ENCODE data around the gene MYOM3. TPM values are rescaled to one million over a fixed set of nuclear protein-coding genes. Genes with fewer than 3 reads are reported as not detected.

Gene MYOM3
- total and polyA plus RNA-seq, 4 donors, result 0.09 to 0.55 (median 0.11) TPM

DNA sequence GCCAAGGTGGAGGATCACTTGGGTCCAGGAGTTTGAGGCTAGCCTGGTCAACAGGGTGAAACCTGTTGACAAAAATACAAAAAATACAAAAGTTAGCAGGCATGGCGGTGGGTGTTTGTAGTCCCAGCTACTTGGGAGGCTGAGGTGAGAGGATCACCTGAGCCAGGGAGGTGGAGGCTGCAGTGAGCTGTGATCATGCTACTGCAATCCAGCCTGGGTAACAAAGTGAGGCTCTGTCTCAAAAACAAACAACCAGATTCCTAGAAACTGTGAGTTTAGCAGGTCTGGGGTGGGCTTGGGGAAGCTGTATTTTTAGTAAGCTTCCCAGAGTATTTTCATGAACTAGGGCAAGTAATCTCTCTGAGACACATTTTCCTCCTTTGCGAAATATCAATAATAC, 5.2 kb upstream of the MYOM3 start:
- Histone ChIP-seq H3K9me3 (ENCODE audit: control insufficient read depth in 4 of 4, insufficient read depth in 3 of 4, low read length in 3 of 4) (no peaks in the 10 kb centered on the region), H3K4me1 (ENCODE audit: control insufficient read depth in 5 of 5, insufficient read depth in 5 of 5, low read length in 5 of 5) (peaks cover 0 to 6% (median 2%) of the 10 kb centered on the region in 5 donors), H3K27me3 (ENCODE audit: control insufficient read depth in 3 of 3, insufficient read depth in 3 of 3, low read length in 2 of 3) (peaks cover 0 to 4% (median 2%) of the 10 kb centered on the region in 3 donors), H3K27ac (ENCODE audit: low read depth in 1 of 2, low read length in 1 of 2) (no peak overlapping the region), H3K36me3 (ENCODE audit: control insufficient read depth in 4 of 4, insufficient read depth in 4 of 4, low read length in 4 of 4) (no peaks in the 10 kb centered on the region), H3K4me3 (no peak overlapping the region), H3K9ac (ENCODE audit: insufficient read depth in 1 of 2, low read length in 2 of 2) (no peak overlapping the region)
- no peak for TF ChIP-seq CTCF (IDR thresholded peaks at IDR 0.05; ENCODE audit: control extremely low read depth, extremely low read depth)
- ATAC-seq (ENCODE audit: insufficient read depth, low FRiP score) (no peak), DNase-seq (no peak)
- 95 to 100% methylated on average over 2 of the region's 2 CpGs for WGBS, 2 donors

GRCh38 chr1:24114753-24115152, 2.8 kb upstream of the MYOM3 start:
- no peak for TF ChIP-seq CTCF (IDR thresholded peaks at IDR 0.05; ENCODE audit: control extremely low read depth, extremely low read depth)
- Histone ChIP-seq H3K27me3 (ENCODE audit: control insufficient read depth in 3 of 3, insufficient read depth in 3 of 3, low read length in 2 of 3) (peaks cover 0 to 4% (median 2%) of the 10 kb centered on the region in 3 donors), H3K4me3 (no peak overlapping the region), H3K4me1 (ENCODE audit: control insufficient read depth in 5 of 5, insufficient read depth in 5 of 5, low read length in 5 of 5) (peaks cover 0 to 7% (median 0%) of the 10 kb centered on the region in 5 donors), H3K27ac (ENCODE audit: low read depth in 1 of 2, low read length in 1 of 2) (no peak overlapping the region), H3K9ac (ENCODE audit: insufficient read depth in 1 of 2, low read length in 2 of 2) (no peak overlapping the region), H3K36me3 (ENCODE audit: control insufficient read depth in 4 of 4, insufficient read depth in 4 of 4, low read length in 4 of 4) (no peaks in the 10 kb centered on the region), H3K9me3 (ENCODE audit: control insufficient read depth in 4 of 4, insufficient read depth in 3 of 4, low read length in 3 of 4) (no peaks in the 10 kb centered on the region)
- ATAC-seq (ENCODE audit: insufficient read depth, low FRiP score) (no peak), DNase-seq (no peak)
- 91% methylated on average over 6 of the region's 6 CpGs for WGBS, 2 donors

- DNase-seq, result no peak
- Histone ChIP-seq H3K27ac (ENCODE audit: low read depth in 1 of 2, low read length in 1 of 2) (no peak overlapping the region), H3K4me1 (ENCODE audit: control insufficient read depth in 5 of 5, insufficient read depth in 5 of 5, low read length in 5 of 5) (peaks cover 0 to 7% (median 0%) of the 10 kb centered on the region in 5 donors), H3K36me3 (ENCODE audit: control insufficient read depth in 4 of 4, insufficient read depth in 4 of 4, low read length in 4 of 4) (no peaks in the 10 kb centered on the region), H3K9ac (ENCODE audit: insufficient read depth in 1 of 2, low read length in 2 of 2) (no peak overlapping the region), H3K4me3 (no peak overlapping the region), H3K9me3 (ENCODE audit: control insufficient read depth in 4 of 4, insufficient read depth in 3 of 4, low read length in 3 of 4) (no peaks in the 10 kb centered on the region), H3K27me3 (ENCODE audit: control insufficient read depth in 3 of 3, insufficient read depth in 3 of 3, low read length in 2 of 3) (peaks cover 0 to 4% (median 2%) of the 10 kb centered on the region in 3 donors)
- ATAC-seq (ENCODE audit: insufficient read depth, low FRiP score), result no peak
- 69 to 76% methylated on average over 6 of the region's 6 CpGs for WGBS, 2 donors
- no peak for TF ChIP-seq CTCF (IDR thresholded peaks at IDR 0.05; ENCODE audit: control extremely low read depth, extremely low read depth)
Observed at GRCh38 chr1:24113641-24114033, 1.7 kb upstream of the MYOM3 start.
